ENCODE results near the gene MARK2.

The MARK2 gene

GRCh38 chr11:63880403-63880790 is 41.5 kb downstream of the MARK2 start:
- DNase-seq (ENCODE audit: low read depth, low spot score) = no peak

GRCh38 chr11:63882555-63883242 is 43.8 kb downstream of the MARK2 start:
- DNase-seq (ENCODE audit: low read depth, low spot score) = peak; percentile 80

GRCh38 chr11:63883791-63884190 is 44.9 kb downstream of the MARK2 start:
- no peak for DNase-seq (ENCODE audit: low read depth, low spot score)

GRCh38 chr11:63884196-63884932 is 45.5 kb downstream of the MARK2 start:
- peak; percentile 28 for DNase-seq (ENCODE audit: low read depth, low spot score)

- peak; percentile 27 for DNase-seq (ENCODE audit: low read depth, low spot score)
Observed at GRCh38 chr11:63887386-63887999, 48.6 kb downstream of the MARK2 start.

GRCh38 chr11:63888170-63889086 is 49.5 kb downstream of the MARK2 start:
- peak; percentile 79 for DNase-seq (ENCODE audit: low read depth, low spot score)

- no peak for DNase-seq (ENCODE audit: low read depth, low spot score)
Observed at GRCh38 chr11:63889344-63889743, 50.4 kb downstream of the MARK2 start.

- DNase-seq (ENCODE audit: low read depth, low spot score) = no peak
Observed at GRCh38 chr11:63890368-63890767, 51.5 kb downstream of the MARK2 start.

GRCh38 chr11:63892228-63892627 is 53.3 kb downstream of the MARK2 start:
- DNase-seq (ENCODE audit: low read depth, low spot score) = no peak

- DNase-seq (ENCODE audit: low read depth, low spot score) = no peak
Observed at GRCh38 chr11:63893355-63893754, 54.4 kb downstream of the MARK2 start.

GRCh38 chr11:63896071-63896470 is 57.2 kb downstream of the MARK2 start:
- DNase-seq (ENCODE audit: low read depth, low spot score) = no peak

- DNase-seq (ENCODE audit: low read depth, low spot score) = no peak
Observed at GRCh38 chr11:63897459-63898146, 58.7 kb downstream of the MARK2 start.

- DNase-seq (ENCODE audit: low read depth, low spot score) = no peak
Observed at GRCh38 chr11:63901660-63902059, 62.8 kb downstream of the MARK2 start.

- DNase-seq (ENCODE audit: low read depth, low spot score) = no peak
Observed at GRCh38 chr11:63903884-63904283, 65.0 kb downstream of the MARK2 start.

- DNase-seq (ENCODE audit: low read depth, low spot score) = no peak
Observed at GRCh38 chr11:63904743-63905142, 65.8 kb downstream of the MARK2 start.

- no peak for DNase-seq (ENCODE audit: low read depth, low spot score)
Observed at GRCh38 chr11:63905179-63905578, 66.3 kb downstream of the MARK2 start.

- DNase-seq (ENCODE audit: low read depth, low spot score) = no peak
Observed at GRCh38 chr11:63906087-63906486, 67.2 kb downstream of the MARK2 start.

- no peak for DNase-seq (ENCODE audit: low read depth, low spot score)
Observed at GRCh38 chr11:63906585-63906984, 67.7 kb downstream of the MARK2 start.

GRCh38 chr11:63907063-63907462 is 68.2 kb downstream of the MARK2 start:
- no peak for DNase-seq (ENCODE audit: low read depth, low spot score)

- peak; percentile 56 for DNase-seq (ENCODE audit: low read depth, low spot score)
Observed at GRCh38 chr11:63907808-63908530, 69.1 kb downstream of the MARK2 start.
